Tibial nerve (tissue), 4 donors: ENCODE measurements around the gene ATRNL1.

Source experiments
- CTCF ChIP-seq, 5 experiments: fragments of 200-600 bp in 3 of 5; fragments of 450-650 bp in 2 of 5; sonication (generic) in 3 of 5; IDR thresholded peaks; one replicate each; pipeline ENCODE4 v1.5.1; 2016 to 2019; ENCODE audit warnings: antibody characterized with exemption in 5 of 5, mild to moderate bottlenecking in 3 of 5, moderate library complexity in 2 of 5
- EP300 ChIP-seq, 2 donors: sonication (generic); formaldehyde crosslinking; IDR thresholded peaks; one replicate each; pipeline ENCODE4 v1.6.1; 2017; ENCODE audit warnings: antibody characterized with exemption in 2 of 2, mild to moderate bottlenecking in 1 of 2
- POLR2A ChIP-seq, 2 donors: fragments of 450-650 bp; IDR thresholded peaks; one replicate each; pipeline ENCODE4 v1.6.1; 2017; ENCODE audit warnings: antibody characterized with exemption in 2 of 2, mild to moderate bottlenecking in 2 of 2, moderate library complexity in 2 of 2

DNA sequence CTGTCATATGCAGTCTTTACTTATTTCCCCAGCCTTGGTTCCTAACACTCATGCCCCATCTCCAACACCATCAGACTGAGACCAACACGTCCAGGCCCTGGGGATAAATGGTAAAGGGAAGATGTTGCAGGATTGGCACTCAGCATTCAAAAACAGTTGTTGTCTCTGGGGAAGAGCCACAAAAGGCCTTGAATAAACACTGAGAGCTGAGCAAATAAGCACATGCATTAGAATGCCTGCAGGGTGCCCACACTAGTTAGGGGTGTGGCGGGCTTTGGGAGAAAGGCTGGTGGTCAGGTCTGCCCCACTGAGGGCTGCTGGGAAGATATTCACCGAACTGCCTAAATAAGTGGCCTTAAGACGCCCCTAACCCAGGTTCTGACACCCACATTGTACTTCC lies 788.9 kb downstream of the ATRNL1 start:
- no peak for TF ChIP-seq CTCF (IDR thresholded peaks at IDR 0.05)
- TF ChIP-seq POLR2A (IDR thresholded peaks at IDR 0.05): no peak
- TF ChIP-seq EP300 (IDR thresholded peaks at IDR 0.05): no peak
